NCI-H1092 treated with DMSO at 0.1 percent for 48 hours (cell line): ENCODE measurements around the gene AGMAT.

Source experiments
- DNase-seq: peaks from one replicate; lab custom pipeline; 2025; lab: John Stamatoyannopoulos, UW

The AGMAT gene

DNA sequence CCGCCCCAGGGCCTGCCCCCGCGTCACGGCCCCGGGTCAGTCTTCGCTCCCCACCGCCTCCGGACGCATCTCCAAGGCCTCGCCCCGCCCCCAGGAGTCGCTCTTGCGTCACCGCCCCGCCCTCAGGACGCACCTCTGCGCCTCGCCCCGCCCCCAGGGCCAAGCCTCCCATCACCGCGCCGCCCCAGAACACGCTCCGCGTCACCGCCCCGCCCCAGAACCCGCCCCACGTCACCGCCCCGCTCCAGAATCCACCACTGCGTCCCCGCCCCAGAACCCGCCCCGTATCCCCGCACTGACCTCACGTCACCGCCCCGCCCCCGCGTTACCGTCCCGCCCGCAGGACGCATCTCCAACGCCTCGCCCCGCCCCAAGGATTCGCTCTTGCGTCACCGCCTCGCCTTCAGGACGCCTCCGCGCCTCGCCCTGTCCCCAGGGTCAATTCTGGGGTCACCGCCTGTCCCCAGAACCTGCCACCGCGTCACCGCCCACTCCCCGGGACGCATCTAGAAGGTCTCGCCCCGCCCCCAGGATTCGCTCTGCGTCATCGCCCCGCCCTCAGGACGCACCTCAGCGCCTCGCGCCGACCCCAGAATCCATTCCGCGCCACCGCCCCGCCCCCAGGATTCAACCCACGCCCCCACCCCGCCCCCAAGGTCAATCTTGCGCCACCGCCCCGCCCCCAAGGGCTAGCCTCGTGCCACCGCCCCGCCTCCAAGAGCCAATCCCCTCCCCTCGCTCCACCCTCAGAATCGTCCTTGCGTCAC lies 60.4 kb downstream of the AGMAT start:
- peak; percentile 99 for DNase-seq

DNA sequence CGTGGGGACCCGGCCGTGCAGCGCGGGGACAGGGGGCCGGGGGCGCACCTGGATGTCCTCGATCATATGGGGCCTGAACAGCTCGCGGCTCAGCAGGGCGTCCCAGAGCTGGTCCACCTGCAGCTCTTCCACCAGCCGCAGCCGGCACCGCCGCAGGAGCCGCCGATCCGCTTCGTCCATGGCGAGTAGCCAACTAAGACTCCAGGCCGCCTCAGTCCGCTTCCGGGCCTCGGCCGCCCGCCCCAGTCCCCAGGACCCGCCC lies 60.9 kb downstream of the AGMAT start, which contains the start of gene CASP9:
Gene CASP9, minus strand, starts transcription at position 195 of the 262 bp plus-strand sequence. Its CDS starts 15 bp downstream, at position 180.
- DNase-seq, result no peak

DNA sequence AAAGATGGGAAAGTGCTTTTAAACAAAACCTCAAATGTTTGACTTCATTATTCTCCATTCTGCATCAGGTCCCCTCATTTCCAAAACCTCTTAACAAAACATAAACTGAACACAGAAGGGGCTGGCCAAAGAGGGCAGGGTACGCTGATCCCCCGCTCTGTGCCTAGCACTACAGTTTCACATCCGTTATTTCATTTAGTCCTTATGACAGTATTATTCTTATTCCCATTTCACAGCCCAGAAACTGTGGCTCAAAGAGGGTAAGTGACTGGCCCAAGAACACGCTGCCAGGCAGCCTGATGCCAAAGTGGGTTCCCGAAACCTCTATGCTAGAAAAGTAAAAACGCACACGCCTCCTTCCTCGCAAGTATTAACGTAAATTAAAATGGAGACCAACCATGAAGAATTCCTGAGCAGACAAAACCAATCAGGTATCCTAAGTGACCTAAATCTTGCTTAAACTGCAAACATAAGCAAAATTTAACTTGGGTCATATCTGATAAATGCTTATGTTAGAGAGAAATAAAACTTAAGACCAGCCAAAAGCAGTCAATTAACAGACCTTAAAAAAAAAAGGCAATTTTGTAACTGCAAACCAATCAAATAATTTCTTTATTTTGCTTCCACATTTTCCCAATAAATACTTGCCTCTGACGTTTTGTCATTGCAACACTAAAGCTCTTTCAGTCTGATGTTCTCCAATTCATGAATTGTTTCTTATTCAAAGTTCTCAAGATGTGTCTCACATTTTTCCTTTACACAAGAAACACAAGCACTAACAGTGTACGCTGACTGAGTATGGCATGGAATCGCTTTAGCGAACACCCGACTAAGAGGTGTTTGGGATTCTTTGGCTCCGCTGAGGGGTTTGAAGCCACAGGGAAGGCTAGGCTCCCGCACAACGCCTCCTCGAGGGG lies 61.5 kb downstream of the AGMAT start:
- no peak for DNase-seq

DNA sequence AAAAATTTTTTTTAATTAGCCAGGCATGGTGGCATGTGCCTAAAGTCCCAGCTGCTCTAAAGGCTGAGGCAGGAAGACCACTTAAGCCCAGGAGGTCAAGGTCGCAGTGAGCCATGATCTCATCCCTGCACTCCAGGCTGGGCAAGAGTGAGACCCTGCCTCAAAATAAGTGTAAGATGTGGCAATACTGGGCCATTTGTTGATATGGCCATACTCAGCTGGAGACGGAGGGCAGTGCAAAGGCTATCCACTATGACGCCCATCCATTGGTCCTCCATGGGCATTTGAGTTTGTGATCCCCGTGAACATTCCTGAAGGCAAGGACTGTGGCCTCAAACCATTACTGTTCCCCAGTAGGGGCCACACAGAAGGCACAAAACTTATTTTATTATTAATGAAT lies 62.3 kb downstream of the AGMAT start:
- DNase-seq, result no peak
